ENCODE results near the gene PYGO2. TPM values are rescaled to one million over a fixed set of nuclear protein-coding genes. Genes with fewer than 3 reads are reported as not detected.
"Not testable (repeated sequence)": the region's sequence is repeated elsewhere in the genome, so short reads cannot be mapped to it uniquely, and the experiment has no call there.

Gene PYGO2
- total RNA-seq, 4 donors from 2014 or later: 19.1 to 40.1 (median 25.7) TPM

- Histone ChIP-seq H3K36me3 (peaks cover 0 to 73% of the 10 kb centered on the region in 2 donors), H3K4me1 (peaks cover 0 to 38% (median 6%) of the 10 kb centered on the region in 3 donors), H3K27me3 (no peaks in the 10 kb centered on the region), H3K27ac (no peak overlapping the region), H3K4me3 (no peak overlapping the region), H3K9me3 (no peaks in the 10 kb centered on the region)
- TF ChIP-seq, protein P1, sequence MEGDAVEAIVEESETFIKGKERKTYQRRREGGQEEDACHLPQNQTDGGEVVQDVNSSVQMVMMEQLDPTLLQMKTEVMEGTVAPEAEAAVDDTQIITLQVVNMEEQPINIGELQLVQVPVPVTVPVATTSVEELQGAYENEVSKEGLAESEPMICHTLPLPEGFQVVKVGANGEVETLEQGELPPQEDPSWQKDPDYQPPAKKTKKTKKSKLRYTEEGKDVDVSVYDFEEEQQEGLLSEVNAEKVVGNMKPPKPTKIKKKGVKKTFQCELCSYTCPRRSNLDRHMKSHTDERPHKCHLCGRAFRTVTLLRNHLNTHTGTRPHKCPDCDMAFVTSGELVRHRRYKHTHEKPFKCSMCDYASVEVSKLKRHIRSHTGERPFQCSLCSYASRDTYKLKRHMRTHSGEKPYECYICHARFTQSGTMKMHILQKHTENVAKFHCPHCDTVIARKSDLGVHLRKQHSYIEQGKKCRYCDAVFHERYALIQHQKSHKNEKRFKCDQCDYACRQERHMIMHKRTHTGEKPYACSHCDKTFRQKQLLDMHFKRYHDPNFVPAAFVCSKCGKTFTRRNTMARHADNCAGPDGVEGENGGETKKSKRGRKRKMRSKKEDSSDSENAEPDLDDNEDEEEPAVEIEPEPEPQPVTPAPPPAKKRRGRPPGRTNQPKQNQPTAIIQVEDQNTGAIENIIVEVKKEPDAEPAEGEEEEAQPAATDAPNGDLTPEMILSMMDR (IDR thresholded peaks at IDR 0.05): no peak
- TF ChIP-seq EP300 (IDR thresholded peaks at IDR 0.05) (no peak), POLR2A (IDR thresholded peaks at IDR 0.05) (no peak), POLR2AphosphoS5 (IDR thresholded peaks at IDR 0.05) (no peak)
- ATAC-seq: no peak
- 58 to 77% methylated on average over 2 to 6 of the region's 17 CpGs for WGBS, 2 donors (ENCODE audit: low coverage in 1 of 2)
These were observed 26.7 kb upstream of the PYGO2 start for GRCh38 chr1:154988058-154988954.

GRCh38 chr1:154987326-154987725 lies 25.7 kb upstream of the PYGO2 start:
- no peak overlapping the region for H3K4me3 ChIP-seq
- H3K36me3 ChIP-seq: peaks cover 0 to 63% of the 10 kb centered on the region in 2 donors
- TF ChIP-seq, protein P1 (IDR thresholded peaks at IDR 0.05): no peak
- TF ChIP-seq POLR2A (IDR thresholded peaks at IDR 0.05): no peak
- no peak for TF ChIP-seq EP300 (IDR thresholded peaks at IDR 0.05)
- no peak for TF ChIP-seq POLR2AphosphoS5 (IDR thresholded peaks at IDR 0.05)
- 93% methylated on average over 3 of the region's 6 CpGs; no CpG with 5 or more reads in 1 of the 2 donors for WGBS, 2 donors (ENCODE audit: low coverage in 1 of 2)
- H3K9me3 ChIP-seq: no peaks in the 10 kb centered on the region
- peaks cover 0 to 45% (median 10%) of the 10 kb centered on the region in 3 donors for H3K4me1 ChIP-seq
- no peak overlapping the region for H3K27ac ChIP-seq
- no peaks in the 10 kb centered on the region for H3K27me3 ChIP-seq
- no peak for ATAC-seq

- H3K9me3 ChIP-seq, H3K27ac ChIP-seq, H3K4me3 ChIP-seq, H3K27me3 ChIP-seq, ATAC-seq: not testable (repeated sequence)
- WGBS, 2 donors (ENCODE audit: low coverage in 1 of 2): 40 to 60% methylated on average over 1 to 2 of the region's 4 CpGs
- peaks cover 0 to 49% (median 11%) of the 10 kb centered on the region in 3 donors for H3K4me1 ChIP-seq
- peaks cover 0 to 59% of the 10 kb centered on the region in 2 donors for H3K36me3 ChIP-seq
These were observed 25.2 kb upstream of the PYGO2 start for GRCh38 chr1:154986736-154987135.

- Histone ChIP-seq H3K4me1 (peaks cover 0 to 42% (median 11%) of the 10 kb centered on the region in 3 donors), H3K4me3 (peak overlapping the region; percentile 73 to 99), H3K27me3 (no peaks in the 10 kb centered on the region), H3K36me3 (peaks cover 0 to 43% of the 10 kb centered on the region in 2 donors), H3K9me3 (no peaks in the 10 kb centered on the region), H3K27ac (peak overlapping the region; percentile 79 to 82 (median 80))
- TF ChIP-seq POLR2AphosphoS5 (IDR thresholded peaks at IDR 0.05): no peak
- TF ChIP-seq, protein P1 (IDR thresholded peaks at IDR 0.05): no peak
- TF ChIP-seq EP300 (IDR thresholded peaks at IDR 0.05): no peak
- TF ChIP-seq POLR2A (IDR thresholded peaks at IDR 0.05): no peak
- no peak for ATAC-seq
- WGBS, 2 donors (ENCODE audit: low coverage in 1 of 2): 14% methylated on average over 7 to 10 of the region's 17 CpGs
These were observed 22.3 kb upstream of the PYGO2 start for GRCh38 chr1:154983776-154984466.

DNA sequence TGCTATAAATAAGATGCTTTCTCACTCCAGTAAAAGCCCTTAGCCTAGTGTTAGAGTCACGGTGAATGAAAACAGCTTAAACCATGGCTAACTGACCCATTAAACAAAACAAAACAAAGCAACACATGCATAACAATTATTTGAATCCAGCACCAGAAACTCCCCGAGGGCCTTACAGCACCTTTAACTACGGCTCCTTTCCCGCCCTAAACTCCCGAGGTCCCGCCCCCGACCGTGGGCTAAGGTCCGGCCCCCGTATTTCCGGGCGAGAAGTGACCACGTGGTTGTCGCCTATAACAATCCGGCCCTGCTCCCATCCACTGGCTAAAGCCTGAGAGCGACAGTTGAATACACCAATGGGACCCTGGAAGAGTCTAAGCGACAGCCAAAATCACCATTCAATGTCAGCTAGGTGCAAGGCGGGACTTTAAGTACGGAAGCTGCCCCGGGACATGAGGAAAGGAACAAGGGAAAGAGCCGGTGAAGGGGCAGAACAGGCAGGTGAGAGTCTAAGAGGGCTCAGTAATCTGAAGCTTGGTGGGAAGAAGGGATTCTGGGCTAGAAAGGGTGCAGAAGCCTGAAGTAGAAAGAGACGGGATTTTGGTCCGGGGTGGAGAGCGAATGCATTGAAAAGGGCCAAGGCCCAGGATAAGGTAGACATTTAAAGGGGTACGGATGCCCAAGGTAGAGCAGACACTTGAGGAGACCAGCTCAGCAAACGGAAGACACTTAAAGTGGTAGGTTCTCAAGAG lies 21.5 kb upstream of the PYGO2 start, which contains the start of gene FLAD1:
FLAD1 (plus strand) TSS at position 448 of the 752 bp plus-strand sequence. CDS start 351 bp downstream, outside the sequence.
- peak; percentile 100 for ATAC-seq
- WGBS, 2 donors (ENCODE audit: low coverage in 1 of 2): 0% methylated on average over 12 to 24 of the region's 26 CpGs
- H3K27ac ChIP-seq: peak within 1 kb of the TSS; percentile 79 to 82 (median 80)
- no peaks in the 10 kb centered on the region for H3K27me3 ChIP-seq
- TF ChIP-seq POLR2AphosphoS5 (IDR thresholded peaks at IDR 0.05) (peak; percentile 78), EP300 (IDR thresholded peaks at IDR 0.05) (no peak)
- H3K4me1 ChIP-seq: peaks cover 0 to 34% (median 11%) of the 10 kb centered on the region in 3 donors
- H3K36me3 ChIP-seq: peaks cover 0 to 35% of the 10 kb centered on the region in 2 donors
- peak within 1 kb of the TSS; percentile 73 to 99 for H3K4me3 ChIP-seq
- no peaks in the 10 kb centered on the region for H3K9me3 ChIP-seq

All from gastroesophageal sphincter (tissue), 4 donors.